HuH-7.5 (cell line): ENCODE results near the gene CALR3.
A peak's percentile ranks its signal among the peaks of the same experiment; 100 is the strongest.
"Not testable (repeated sequence)": the region's sequence is repeated elsewhere in the genome, so short reads cannot be mapped to it uniquely, and the experiment has no call there.

Experiments
- DNase-seq: peaks from one replicate; pipeline ENCODE4 v3.0.0; 2011; ENCODE audit warnings: low spot score

Gene CALR3

DNA sequence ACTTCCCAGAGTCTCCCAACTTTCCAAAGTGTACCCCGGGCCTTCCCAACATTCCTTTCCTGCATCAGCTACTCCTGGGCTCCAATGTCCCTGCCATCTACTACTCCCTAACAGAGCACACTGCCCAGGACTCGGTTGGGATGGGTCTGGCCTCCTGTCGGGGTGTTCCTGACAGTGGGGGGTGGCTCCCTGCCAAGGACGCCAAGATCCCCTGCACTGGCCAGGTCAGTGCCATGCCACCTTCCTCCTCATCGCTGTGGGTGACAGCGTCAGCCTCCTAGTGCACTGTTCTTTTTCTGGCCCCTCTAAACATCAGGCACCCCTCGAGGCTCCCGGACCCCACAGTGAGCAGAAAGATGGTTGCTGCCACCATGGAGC, 38.0 kb downstream of the CALR3 start:
- DNase-seq: no peak

DNA sequence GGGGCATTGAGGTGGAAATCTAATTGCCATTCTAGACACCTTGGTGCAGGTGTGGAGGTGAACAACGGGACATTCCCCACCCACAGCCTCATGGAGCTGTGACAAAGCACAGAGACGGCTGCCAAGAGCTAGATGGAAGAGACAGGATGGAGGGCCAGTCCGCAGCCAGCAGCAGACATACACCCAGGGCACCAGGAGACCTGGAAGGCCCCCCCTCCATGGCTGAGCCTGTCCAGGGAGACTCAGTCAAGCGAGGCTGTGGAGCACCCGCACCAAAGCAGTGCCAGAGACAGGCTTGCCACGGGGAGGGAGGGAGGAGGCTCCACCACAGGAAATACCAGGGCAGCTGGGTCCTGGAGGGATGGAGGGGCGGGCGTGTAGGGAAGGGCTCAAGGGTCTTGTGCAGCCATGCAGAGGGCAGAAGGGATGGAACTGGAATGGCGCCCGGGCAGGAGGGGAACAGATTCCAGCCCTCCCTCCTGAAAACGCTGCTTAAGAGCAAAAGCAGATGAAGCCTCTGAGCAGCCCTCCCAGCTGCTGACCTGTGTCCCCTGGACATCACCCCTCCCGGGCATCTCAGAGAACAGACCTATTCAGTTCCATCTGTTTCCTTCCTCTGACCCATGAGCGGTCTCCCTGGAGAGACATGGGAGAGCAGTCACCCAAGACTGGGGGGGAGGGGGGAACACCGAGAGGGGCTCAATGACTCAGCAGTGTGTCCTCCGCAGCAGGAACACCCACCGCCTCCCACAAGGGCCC, 38.6 kb downstream of the CALR3 start:
- DNase-seq: no peak

DNA sequence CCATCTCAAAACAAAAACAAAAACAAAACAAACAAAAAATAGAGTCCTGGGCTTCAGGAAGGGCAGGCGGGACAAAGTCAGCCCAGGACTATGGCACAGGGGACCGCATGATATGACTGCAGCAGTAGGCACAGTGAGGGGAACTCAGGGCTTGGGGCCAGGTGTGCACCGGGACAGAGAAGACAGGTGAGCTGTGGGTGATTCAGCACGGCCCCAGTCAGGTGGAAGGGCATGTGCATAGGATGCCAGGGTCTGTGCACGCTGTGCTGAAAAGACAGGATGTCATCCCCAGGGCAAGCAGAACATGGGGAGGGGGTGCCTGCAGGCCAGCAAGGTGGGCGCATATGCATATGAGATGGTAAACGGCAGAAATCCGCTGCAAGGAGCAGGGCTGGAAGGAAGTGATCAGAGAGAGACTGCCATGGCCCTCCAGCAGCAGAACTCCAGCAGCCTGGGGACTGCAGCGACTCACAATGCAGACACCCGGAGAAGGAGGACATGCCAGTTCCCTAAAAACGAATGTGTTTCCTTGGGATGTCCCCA, 39.2 kb downstream of the CALR3 start:
- no peak for DNase-seq

DNA sequence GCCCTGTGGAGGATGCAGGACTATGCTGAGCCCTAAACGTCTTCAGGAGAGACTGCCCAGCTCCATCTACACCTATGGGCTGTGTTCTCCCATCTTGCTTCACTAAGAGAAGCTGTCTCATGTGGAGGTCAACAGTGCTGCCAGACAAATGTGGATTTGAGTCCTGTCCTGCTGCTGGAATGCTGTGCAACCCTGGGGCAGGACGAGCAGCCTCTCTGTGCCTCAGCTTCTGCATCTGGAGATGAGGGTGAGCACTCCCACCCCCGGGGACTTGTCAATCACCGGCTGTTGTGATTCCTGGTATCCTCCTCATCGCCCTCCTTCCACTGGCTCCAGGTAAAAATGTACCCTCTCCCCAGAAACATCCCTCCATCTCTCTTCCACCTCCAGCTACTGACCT, 40.5 kb downstream of the CALR3 start:
- DNase-seq: no peak

DNA sequence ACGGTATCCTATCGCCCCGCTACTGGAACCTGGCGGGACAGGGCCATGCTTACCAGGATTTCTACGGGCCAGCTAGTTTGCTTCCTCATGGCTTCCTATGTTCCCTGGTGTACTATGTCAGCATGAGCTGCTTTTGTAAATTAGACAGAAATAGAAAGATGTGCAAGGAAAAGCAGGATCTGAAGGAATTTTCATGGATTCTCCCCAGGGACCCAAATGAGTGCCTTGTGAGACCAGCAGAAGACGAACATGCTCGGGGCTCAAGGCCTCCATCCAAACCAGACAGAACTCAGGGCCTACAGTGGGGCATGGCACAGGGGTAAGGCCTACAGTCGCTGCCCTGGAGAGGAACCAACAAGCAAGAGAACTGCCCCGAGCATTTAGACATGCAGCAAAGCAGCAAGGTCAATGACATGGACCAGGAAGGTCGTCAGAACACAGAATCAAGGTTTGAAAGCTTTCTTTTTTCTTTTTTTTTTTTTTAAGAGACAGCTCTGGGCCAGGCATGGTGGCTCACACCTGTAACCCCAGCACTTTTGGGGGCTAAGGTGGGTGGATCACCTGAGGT, 41.5 kb downstream of the CALR3 start:
- no peak for DNase-seq

DNA sequence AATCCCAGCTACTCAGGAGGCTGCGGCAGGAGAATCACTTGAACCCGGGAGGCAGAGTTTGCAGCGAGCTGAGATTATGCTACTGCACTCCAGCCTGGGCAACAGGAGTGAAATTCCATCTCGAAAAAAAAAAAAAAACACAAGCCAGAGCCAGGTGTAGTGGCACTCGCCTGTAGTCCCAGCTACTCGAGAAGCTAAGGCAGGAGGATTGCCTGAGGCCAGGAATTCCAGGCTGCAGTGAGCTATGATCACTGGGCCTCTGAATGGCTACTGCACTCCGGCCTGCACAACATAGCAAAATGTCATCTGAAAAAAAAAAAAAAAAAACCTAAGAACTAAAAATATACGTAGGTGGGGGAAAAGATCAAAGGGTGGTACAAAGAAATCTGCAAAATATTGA, 43.6 kb downstream of the CALR3 start:
- DNase-seq: no peak

DNA sequence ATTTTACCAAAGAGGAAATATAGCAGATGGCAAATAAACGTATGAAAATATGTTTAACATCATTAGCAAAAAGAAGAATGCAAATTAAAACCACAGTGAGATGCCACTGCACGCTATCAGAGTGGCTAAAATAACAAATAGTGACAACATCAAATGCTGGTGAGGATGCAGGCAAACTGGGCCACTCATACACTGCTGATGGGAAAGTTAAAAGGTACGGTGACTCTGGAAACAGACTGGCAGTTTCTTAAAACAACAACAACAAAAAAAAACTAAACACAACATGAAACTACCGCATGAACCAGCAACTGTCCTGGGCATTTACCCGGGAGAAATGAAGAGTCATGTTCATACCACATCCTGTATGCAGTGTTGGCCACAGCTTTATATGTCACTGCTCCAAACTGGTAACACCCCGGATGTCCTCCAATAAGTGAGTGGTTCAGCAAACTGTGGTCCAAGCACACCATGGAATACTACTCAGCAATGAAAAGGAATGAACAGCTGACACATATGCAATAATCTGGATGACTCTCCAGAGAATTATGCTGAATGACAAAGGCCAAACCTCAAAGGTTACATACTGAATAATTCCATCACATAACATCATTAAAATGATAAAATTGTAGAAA, 46.5 kb downstream of the CALR3 start:
- DNase-seq: no peak

DNA sequence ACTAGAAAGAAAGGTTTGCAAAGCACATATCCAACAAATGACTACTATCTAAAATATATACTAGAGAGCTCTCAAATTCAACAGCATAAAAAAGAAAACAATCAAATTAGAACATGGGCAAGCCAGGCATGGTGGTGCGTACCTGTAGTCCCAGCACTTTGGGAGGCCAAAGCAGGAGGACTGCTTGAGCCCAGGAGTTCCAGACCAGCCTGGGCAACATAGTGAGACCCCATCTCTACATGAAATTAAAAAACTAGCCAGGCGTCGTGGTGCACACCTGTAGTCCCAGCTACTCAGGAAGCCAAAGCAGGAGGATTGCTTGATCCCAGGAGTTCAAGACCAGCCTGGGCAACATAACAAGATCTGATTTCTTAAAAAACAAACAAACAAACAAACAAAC, 47.1 kb downstream of the CALR3 start:
- DNase-seq: not testable (repeated sequence)

DNA sequence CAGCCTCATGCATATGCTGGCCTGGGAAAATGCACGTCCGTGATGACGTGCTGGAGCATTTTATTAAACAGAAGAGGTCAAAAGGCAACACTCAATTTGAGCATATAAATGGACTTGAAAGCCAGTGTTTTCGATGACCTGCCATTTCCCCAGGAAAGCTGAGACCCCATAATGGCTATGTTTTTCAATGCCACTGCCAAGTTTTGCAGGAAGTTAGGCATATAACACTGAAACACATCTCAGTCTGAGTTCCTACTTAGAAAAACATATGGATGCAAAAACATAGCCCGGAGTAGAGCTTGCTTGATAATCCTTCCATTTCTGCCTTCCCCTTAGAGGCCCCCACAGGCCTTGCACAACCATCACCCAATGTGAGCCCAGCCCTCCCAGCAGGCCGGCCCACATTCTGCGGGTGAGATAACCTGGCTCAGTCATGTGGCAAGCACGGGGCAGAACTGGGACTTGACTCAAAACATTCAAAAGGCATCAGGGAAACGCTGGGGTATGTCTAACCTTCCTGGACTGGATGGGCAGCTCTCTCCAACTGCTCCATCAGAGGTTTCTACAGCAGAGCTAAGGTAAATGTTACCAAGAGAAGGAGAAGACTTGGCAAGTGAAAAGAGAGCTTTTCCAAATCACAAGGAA, 49.1 kb downstream of the CALR3 start:
- peak; percentile 83 for DNase-seq

DNA sequence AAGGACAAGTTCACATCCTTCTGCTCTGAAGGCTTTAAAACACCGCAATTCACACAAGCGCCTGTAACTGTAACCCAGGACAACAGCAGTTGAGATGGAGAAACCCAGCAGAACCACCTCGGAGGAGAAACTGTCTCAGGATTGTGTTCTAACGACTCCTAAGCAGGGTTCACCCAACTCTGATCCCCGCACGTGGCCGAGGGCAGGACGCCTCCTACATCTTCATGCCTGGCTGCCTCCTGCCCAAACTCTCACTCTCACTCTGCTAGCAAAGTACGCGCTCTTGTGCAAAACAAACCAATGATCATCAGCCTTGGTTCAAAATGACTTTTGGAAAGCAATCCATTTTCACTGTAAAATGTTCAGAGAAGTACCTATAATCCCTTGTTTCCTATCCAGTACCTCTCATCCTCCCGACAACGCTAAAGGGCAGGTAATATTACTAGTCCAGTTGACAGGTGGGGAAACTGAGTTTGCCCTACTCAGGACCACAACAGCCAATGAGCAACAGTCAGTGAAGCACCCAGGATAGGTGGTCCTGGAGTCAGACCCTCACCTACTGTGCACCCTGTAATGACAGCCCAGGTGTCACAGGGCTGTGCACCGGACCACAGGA, 49.8 kb downstream of the CALR3 start:
- DNase-seq: no peak

DNA sequence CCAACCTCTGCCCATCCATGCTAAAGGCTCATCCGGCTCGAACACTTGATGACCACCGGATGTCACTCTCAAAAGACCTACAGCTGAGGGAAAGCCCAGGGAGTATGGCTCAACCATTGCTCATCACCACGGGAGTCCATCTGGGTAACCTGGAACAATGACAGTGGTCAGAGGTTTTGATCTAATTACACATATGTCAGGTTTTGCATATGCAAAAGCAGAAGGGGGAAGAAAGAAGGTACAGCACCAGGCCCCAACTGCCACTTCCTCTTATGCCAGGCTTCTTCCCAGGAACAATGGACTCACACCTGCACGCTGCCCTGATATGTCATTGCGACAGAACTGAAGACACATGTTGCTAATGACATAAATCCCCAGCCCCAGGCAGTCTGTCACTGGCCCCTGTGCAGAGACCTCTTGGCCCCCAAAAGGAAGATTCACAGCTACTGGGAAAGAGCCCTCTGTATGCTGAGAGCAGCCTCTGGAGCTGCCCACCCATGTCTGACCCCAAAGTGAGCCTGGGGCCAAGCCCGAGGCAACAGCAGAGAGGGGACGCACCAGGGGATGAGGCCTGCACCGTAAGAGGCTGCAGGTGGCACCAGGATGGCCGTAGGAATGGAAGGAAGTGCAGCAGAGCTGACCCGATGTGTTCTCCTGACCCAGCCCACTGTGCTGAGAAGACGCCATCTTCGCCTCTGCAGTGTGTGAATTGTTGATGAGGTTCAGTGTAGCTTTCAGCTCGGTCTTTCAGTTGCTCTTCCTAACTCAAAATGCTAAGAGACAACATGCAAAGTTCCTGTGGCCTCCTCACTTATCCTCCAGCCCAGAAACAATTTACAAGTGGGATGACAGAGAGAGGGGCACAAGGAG, 50.5 kb downstream of the CALR3 start:
- DNase-seq: no peak

DNA sequence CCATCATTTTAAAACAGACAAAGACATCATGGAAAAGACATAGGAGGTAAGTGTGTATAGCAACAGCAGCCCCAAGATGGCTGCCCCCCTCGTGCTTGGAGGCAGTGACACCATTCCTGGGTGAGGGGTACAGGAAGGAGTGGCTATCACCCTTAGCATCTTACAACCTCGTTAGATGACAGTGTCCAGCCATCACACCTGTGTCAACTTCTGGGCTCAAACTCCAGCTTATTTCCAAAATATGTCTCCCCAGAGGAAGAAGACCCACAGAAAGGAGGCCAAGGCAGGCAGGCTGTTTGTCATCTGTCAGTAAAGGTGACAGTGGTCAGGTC, 51.7 kb downstream of the CALR3 start:
- no peak for DNase-seq

DNA sequence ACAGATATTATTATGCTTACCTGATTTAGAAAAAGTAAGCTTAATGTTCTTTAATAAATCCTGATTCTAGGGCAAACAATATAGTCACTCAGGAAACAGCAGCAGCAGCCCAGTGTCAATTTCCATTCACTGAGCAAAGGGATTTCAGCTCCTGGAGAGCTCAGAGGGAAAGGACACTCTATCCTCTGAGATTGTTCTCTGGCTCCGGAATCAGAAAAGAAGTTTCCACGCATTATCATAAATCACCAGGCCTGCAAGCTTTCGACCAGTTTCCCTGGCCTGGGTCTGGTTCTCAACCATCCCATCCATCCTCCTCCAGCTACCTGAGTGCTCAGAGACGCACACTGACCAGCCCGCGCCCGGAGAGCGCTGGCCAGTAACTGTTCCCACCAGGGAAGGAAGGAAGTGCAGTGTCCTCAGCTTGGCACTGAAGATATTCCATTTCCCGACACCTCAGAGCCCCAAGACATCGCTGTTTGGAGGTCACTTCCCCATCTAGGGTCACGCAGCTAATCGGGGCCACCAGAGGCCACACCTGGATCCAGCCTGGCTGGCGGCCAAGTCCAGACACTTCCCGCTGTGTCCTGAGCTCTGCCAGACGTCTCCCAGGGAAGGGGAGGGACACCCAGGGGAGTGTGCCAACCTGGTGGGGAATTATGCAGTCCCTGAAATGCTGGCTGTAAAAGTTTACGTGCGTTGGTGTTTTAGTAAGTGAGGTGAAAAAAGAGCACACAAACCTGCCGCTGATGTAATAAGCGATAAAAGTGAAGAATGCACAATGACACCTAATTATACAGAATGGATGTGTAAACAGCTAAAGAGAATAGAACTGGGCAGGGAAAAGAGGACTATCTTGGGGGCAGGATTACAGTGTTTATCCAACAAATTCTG, 53.3 kb downstream of the CALR3 start:
- DNase-seq: no peak

DNA sequence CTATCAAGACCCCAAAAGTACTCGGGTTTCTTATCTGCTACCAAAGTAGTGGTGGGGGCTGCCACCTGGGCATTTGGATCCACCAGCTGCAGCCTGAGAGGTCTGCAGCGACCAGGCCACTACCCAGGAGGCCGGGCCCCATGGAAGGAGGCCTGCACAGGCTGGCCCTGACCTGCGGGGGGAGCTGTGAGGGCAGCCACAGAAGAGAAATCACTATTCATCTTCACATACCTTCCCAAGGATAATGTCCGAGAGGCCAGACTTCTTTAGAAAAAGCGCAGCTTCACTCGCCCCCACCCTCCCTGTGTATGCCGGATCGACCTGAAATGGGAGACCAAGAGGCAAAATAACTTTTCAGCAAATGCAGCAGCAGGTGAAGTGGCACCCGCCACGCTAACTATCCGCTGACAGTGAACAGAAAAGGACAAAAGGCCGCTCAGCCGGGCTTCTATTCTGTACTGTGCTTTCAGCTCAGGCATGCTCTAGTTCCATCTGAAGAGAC, 54.3 kb downstream of the CALR3 start:
- peak; percentile 72 for DNase-seq

DNA sequence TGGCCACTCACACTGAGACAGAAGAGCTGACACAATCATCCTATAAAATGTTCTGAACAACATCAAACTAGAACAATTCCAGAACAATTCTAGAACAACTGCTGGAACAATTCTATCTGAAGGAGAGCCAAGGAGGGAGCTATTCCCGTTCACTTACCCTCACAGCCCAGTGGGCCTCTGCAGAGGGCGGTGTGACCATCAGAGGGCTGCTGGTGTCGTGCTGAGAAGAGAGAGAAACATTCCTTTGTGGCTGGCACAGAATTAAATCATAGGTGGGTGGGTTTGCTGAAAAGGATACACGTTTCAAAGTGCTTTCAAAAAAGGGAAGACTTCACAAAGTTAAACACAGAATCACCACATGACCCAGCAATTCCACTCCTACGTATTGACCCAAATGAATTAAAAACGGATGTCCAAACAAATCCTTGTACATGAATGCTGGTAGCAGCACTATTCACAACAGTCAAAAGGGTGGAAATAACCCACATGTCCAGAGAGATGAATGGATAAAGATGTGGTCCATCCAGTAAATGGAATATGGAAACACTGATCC, 59.1 kb downstream of the CALR3 start:
- no peak for DNase-seq

DNA sequence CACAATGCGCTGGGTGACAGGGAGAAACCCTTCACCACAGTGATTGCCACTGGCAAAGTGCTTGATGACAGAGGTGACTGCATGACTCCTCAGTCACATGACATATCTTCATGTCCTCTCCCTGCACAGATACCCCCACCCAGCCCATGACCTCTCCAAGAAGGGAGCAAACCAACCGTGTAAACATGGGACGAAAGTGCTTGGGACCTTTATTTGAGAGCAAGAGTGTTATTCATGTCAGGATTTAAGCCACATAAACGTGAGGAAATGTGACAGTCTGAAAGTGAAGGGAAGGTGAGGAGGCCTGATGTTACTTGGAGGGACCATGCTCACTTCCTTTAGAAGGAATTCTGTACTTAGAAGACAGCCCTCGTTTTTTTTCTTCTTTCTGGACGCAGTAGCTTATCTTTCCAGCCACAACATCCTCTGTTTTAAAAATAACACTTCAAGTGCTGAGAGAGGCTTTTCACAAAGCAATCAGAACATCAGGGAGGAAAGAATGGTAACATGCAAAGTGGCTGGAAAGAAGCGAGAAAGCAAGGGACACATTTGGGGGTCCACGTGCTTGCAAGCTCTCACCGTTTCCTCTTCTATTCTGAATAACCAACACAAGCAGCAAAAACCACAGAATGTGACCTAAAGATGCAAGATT, 59.8 kb downstream of the CALR3 start:
- no peak for DNase-seq

DNA sequence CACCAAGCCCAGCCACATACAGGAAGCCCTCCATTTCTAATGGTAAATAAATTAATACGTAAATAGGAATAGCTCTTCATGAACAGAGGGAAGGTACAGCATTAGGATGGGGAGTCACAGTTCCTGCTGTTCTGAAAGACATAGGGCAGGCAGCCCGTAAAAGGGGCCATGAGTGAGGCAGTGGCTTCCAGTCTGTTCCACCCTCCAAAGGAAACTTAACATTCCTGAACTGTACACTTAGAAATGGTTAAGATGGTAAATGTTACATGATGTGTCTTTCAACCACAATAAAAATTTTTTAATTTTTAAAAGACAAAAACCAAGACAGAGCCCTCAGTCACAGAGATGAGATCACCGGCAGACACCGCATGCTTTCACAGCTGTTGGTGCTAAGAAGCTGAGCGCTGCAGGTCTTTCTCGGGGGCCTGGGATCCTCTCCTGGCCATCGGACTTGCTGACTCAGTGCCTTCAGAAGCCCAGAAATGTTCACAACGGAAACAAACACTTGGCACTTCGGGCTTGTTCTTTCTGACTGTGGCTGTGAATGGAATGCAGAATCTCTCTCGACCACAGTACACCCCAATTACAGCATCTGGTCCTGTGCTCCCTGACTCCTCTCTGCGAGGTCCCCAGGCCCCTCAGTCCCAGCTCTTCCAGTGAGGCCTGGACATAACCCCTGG, 60.6 kb downstream of the CALR3 start:
- DNase-seq: no peak

DNA sequence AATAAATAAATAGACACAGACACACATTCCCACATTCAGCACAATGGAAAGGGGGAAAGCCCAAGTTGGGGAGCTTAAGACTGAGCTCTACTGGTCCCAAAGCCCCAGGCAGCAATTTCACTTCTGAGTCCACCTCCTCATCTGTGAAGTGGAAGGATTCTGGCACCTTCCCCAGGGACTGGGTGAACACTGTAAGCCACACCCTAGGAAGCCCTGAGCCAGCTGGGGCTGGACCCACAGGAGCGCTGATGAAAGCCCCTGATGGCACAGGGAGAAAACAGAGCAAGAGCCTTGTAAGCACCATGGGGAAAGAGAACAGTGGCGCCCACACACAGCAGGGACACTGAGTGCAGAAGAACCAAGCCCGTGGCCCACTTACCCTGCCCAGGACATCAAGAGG, 62.0 kb downstream of the CALR3 start:
- no peak for DNase-seq

DNA sequence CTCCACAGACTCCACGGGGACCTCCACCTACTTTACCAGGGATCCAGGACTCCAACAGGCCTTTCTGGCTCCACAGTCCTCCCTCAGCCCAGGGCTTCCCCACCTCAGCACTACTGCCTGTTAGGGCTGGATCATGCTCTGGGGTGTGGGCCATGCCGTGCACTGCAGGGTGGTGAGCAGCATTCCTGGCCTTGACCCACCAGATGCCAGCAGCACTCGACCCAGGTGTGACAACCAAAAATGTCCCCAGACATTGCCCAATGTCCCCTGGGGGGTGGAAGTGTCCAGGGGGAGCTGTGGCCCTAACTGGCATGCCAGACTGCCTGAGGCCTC, 66.2 kb downstream of the CALR3 start:
- no peak for DNase-seq
